Parathyroid adenoma (tissue), 2 donors: ENCODE results near the gene MRPL50.

ENCODE experiments used
- H2AFZ ChIP-seq: fragments of 300-600 bp; sonication (generic); one replicate; pipeline ENCODE4 v1.7.0; 2017; ENCODE audit warnings: antibody characterized with exemption, mild to moderate bottlenecking
- H3K27ac ChIP-seq: fragments of 300-600 bp; sonication (generic); one replicate; pipeline ENCODE4 v1.7.0; 2017
- H3K27me3 ChIP-seq: fragments of 300-600 bp; sonication (generic); one replicate; pipeline ENCODE4 v1.7.0; 2017; ENCODE audit warnings: low read length; ENCODE audit not compliant: control insufficient read depth, insufficient read depth
- H3K36me3 ChIP-seq: fragments of 300-600 bp; sonication (generic); one replicate; pipeline ENCODE4 v1.7.0; 2017; ENCODE audit warnings: low read length; ENCODE audit not compliant: control insufficient read depth, insufficient read depth
- H3K4me1 ChIP-seq: fragments of 300-600 bp; sonication (generic); one replicate; pipeline ENCODE4 v1.7.0; 2017; ENCODE audit warnings: control low read depth
- H3K4me2 ChIP-seq: fragments of 300-600 bp; sonication (generic); one replicate; pipeline ENCODE4 v1.7.0; 2017; ENCODE audit warnings: low read length
- H3K4me3 ChIP-seq: fragments of 300-600 bp; sonication (generic); one replicate; pipeline ENCODE4 v1.7.0; 2017; ENCODE audit warnings: low read depth, low read length
- H3K79me2 ChIP-seq: fragments of 300-600 bp; sonication (generic); one replicate; pipeline ENCODE4 v1.7.0; 2017; ENCODE audit warnings: control low read depth
- H3K9ac ChIP-seq: fragments of 300-600 bp; sonication (generic); one replicate; pipeline ENCODE4 v1.7.0; 2017; ENCODE audit warnings: mild to moderate bottlenecking
- H3K9me3 ChIP-seq: fragments of 300-600 bp; sonication (generic); one replicate; pipeline ENCODE4 v1.7.0; 2017; ENCODE audit warnings: low read length; ENCODE audit not compliant: control insufficient read depth
- TF ChIP-seq, protein P1 (sequence below): fragments of 300-600 bp; sonication (generic); IDR thresholded peaks from one replicate; pipeline ENCODE4 v1.7.0; 2017; ENCODE audit warnings: antibody characterized with exemption, mild to moderate bottlenecking
- donor health status: primary hyperparathyroidism.

Gene MRPL50

DNA sequence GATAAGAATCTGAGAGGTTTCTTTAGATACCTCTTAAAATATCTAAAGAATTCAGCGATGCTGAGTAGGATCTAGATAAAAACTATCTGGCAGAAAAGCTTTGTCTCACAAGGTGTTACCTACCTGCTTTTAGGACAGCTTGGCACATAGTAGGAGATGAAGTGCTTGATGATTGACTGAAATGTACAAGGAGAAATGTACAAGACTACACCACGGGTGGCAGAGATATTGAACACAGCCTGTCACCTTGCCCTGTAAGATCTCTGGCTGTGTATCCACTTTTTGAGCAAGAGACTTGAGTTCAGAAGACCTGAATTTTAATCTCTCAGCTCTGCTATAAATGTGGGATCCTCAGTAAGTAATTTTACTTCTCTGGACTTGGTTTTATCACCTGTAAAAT is 21.4 kb upstream of the MRPL50 start:
- no peaks in the 10 kb centered on the region for H3K9me3 ChIP-seq
- H3K9ac ChIP-seq = no peak overlapping the region
- H3K79me2 ChIP-seq = no peaks in the 10 kb centered on the region
- H3K4me2 ChIP-seq = no peak overlapping the region
- H3K36me3 ChIP-seq = no peaks in the 10 kb centered on the region
- H2AFZ ChIP-seq = no peak overlapping the region
- TF ChIP-seq, protein P1, sequence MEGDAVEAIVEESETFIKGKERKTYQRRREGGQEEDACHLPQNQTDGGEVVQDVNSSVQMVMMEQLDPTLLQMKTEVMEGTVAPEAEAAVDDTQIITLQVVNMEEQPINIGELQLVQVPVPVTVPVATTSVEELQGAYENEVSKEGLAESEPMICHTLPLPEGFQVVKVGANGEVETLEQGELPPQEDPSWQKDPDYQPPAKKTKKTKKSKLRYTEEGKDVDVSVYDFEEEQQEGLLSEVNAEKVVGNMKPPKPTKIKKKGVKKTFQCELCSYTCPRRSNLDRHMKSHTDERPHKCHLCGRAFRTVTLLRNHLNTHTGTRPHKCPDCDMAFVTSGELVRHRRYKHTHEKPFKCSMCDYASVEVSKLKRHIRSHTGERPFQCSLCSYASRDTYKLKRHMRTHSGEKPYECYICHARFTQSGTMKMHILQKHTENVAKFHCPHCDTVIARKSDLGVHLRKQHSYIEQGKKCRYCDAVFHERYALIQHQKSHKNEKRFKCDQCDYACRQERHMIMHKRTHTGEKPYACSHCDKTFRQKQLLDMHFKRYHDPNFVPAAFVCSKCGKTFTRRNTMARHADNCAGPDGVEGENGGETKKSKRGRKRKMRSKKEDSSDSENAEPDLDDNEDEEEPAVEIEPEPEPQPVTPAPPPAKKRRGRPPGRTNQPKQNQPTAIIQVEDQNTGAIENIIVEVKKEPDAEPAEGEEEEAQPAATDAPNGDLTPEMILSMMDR = no peak
- no peak overlapping the region for H3K27ac ChIP-seq
- H3K27me3 ChIP-seq = no peaks in the 10 kb centered on the region
- H3K4me3 ChIP-seq = no peak overlapping the region
- no peaks in the 10 kb centered on the region for H3K4me1 ChIP-seq

DNA sequence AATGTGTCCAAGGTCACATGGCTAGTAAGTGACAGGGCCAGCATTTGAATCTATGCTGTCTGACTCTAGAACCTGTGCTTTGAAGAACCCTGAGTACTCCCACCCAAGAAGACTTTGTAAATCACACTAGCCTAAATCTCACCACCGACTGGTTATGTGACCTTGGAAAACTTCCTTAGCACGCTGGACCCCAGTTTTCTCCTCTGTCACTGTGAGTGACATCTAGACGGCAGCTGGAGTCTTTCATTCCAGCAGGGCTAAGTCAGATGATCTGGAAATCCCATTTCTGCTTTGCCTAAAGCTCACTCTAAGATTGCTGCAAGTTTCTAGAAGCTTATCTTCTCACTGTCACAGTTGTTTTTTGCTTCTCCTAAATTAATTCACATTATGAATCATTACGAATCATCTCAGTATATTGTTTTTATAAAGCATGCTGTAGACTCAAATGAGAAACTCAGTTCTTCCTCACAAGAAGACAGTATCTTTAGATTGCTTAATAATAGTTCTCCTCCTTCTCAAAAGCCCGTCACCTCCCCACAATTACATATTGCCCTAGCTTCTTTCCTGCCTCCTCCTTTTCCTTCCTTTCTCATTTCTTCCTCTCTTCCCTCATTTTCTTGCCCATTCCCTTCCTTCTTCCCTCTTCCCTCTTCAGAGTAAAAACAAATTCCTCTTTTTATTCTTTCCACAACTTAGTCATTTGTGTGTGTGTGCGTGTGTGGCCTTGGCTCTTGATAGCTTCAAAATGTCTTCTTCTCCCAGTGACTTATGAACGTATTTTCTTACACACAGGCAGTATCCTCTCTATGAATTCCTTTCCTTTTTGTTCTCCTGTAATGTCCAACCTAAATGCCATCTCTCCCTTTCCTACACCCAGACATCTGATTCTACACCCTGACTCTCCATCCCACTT is 20.4 kb upstream of the MRPL50 start:
- no peak overlapping the region for H2AFZ ChIP-seq
- no peak overlapping the region for H3K4me3 ChIP-seq
- TF ChIP-seq, protein P1 = no peak
- no peaks in the 10 kb centered on the region for H3K36me3 ChIP-seq
- H3K4me2 ChIP-seq = no peak overlapping the region
- H3K79me2 ChIP-seq = no peaks in the 10 kb centered on the region
- H3K9ac ChIP-seq = no peak overlapping the region
- no peak overlapping the region for H3K27ac ChIP-seq
- H3K27me3 ChIP-seq = no peaks in the 10 kb centered on the region
- no peaks in the 10 kb centered on the region for H3K9me3 ChIP-seq
- no peaks in the 10 kb centered on the region for H3K4me1 ChIP-seq

DNA sequence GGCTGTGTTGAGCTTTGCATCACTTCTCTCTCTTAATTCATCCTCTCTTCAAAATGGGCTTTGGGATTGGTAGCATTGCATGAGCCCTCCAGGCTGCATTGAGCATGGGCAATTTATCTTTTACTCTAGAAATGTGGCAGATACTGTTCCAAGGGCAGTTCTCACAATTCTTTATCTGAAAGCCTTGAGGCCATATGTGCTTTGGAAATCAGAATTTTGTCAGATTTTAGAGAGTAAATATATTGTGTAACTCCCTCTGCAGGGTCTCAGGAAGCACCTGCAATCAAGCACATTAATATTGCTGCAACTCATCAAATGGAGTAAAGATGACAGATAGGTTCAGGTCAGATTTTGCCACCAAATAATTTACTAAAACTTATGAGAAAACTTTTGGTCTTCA is 19.6 kb upstream of the MRPL50 start:
- no peak overlapping the region for H3K27ac ChIP-seq
- H3K9me3 ChIP-seq = no peaks in the 10 kb centered on the region

DNA sequence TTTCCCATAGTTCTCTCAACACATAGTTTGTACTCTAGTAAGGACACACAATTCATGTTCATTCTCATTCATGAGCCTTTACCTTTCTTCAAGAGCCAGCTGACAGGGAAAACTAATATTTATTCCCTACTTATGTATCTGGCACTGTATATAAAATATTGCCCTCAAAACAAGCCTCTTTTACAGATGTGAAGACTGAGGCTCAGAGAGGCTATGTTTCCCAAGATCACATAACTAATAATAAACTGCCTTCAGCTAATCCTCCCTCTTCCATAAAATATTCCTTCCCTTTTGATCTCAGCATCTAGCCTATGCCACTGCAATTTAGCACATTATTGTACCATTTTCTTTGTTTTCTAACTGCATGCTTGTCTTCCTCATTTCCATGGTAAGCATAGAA is 19.0 kb upstream of the MRPL50 start:
- Histone ChIP-seq H3K27me3 (no peaks in the 10 kb centered on the region), H3K27ac (no peak overlapping the region), H3K4me2 (no peak overlapping the region), H3K36me3 (no peaks in the 10 kb centered on the region), H3K79me2 (no peaks in the 10 kb centered on the region), H3K9me3 (no peaks in the 10 kb centered on the region), H3K9ac (no peak overlapping the region), H3K4me1 (no peaks in the 10 kb centered on the region), H3K4me3 (no peak overlapping the region), H2AFZ (no peak overlapping the region)
- TF ChIP-seq, protein P1 = no peak

More for the DNA sequence above, 19.6 kb upstream of the MRPL50 start:
- H3K4me3 ChIP-seq = no peak overlapping the region
- H3K9ac ChIP-seq = no peak overlapping the region
- H3K27me3 ChIP-seq = no peaks in the 10 kb centered on the region
- no peak overlapping the region for H3K4me2 ChIP-seq
- TF ChIP-seq, protein P1 = no peak
- H3K79me2 ChIP-seq = no peaks in the 10 kb centered on the region
- H3K4me1 ChIP-seq = no peaks in the 10 kb centered on the region
- no peak overlapping the region for H2AFZ ChIP-seq
- H3K36me3 ChIP-seq = no peaks in the 10 kb centered on the region

DNA sequence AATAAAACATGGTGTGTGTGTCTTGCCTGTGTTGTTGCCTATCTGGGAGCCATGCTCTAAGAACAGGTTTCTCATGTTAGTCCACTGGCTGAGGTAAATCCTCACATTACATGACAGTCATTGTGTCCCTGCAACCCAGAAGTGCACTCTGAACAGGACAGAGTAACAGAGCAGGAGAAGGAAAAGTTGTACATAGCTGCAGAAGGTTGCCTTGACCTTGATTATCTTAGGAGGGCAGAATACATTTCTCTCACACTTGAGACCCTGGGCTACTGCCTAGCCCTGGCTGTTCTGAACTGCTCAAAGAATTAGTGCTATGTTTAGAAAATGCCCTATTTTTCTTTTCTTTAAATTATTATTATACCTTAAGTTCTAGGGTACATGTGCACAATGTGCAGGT is 17.2 kb upstream of the MRPL50 start:
- Histone ChIP-seq H3K4me3 (no peak overlapping the region), H3K9ac (no peak overlapping the region), H3K79me2 (no peaks in the 10 kb centered on the region), H3K27me3 (no peaks in the 10 kb centered on the region), H3K36me3 (no peaks in the 10 kb centered on the region), H3K27ac (no peak overlapping the region), H2AFZ (no peak overlapping the region), H3K9me3 (no peaks in the 10 kb centered on the region), H3K4me1 (no peaks in the 10 kb centered on the region), H3K4me2 (no peak overlapping the region)
- TF ChIP-seq, protein P1 = no peak
